ENCODE data around the gene PTCHD1. TPM values are rescaled to one million over a fixed set of nuclear protein-coding genes. Genes with fewer than 3 reads are reported as not detected.

Gene PTCHD1
- total RNA-seq, 1 experiment from 2014 or later = 4.2 TPM

DNA sequence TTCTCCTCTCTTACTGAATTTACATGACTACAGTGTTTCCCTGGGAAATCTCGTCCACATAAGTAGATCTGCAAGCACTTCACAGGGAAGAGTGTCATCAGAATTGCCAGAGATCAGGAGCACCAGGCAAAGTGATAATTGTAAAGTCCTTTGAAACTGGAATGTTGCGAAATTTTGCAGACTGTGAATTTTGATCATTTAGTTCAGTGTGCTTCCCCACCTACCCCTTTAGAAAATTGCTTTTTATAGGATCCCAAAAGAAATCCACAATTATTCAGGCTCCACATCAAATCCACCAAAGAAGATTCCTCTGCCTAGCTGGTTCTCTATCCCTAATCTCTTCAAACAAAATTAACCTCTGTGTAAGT, 10.2 kb downstream of the PTCHD1 start:
- no peaks in the 10 kb centered on the region; the same call in 1 of the 2 replicates for H3K27me3 Mint-ChIP-seq (ENCODE audit: low read depth)
- H3K4me1 Mint-ChIP-seq = peaks cover 32% of the 10 kb centered on the region
- no peak overlapping the region for H3K4me3 Mint-ChIP-seq
- no peaks in the 10 kb centered on the region for H3K9me3 Mint-ChIP-seq
- H3K36me3 Mint-ChIP-seq = peaks cover 17% of the 10 kb centered on the region; the same call in 1 of the 2 replicates
- no peak for TF ChIP-seq FOXP4 (CRISPR knock-in tag; IDR thresholded peaks at IDR 0.05)
- no peak for TF ChIP-seq CBFB (CRISPR knock-in tag; IDR thresholded peaks at IDR 0.05; ENCODE audit: low read depth)
- TF ChIP-seq, protein P1, sequence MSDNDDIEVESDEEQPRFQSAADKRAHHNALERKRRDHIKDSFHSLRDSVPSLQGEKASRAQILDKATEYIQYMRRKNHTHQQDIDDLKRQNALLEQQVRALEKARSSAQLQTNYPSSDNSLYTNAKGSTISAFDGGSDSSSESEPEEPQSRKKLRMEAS (CRISPR knock-in tag; IDR thresholded peaks at IDR 0.05) = no peak
- no peak for TF ChIP-seq ZNF396 (CRISPR knock-in tag; IDR thresholded peaks at IDR 0.05; ENCODE audit: borderline replicate concordance)
- no peak for TF ChIP-seq SMAD4 (CRISPR knock-in tag; IDR thresholded peaks at IDR 0.05)
- TF ChIP-seq TCF7 (CRISPR knock-in tag; IDR thresholded peaks at IDR 0.05; ENCODE audit: low read depth) = no peak
- TF ChIP-seq, protein P2, sequence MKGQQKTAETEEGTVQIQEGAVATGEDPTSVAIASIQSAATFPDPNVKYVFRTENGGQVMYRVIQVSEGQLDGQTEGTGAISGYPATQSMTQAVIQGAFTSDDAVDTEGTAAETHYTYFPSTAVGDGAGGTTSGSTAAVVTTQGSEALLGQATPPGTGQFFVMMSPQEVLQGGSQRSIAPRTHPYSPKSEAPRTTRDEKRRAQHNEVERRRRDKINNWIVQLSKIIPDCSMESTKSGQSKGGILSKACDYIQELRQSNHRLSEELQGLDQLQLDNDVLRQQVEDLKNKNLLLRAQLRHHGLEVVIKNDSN (CRISPR knock-in tag; IDR thresholded peaks at IDR 0.05) = no peak
- TF ChIP-seq, protein P3, sequence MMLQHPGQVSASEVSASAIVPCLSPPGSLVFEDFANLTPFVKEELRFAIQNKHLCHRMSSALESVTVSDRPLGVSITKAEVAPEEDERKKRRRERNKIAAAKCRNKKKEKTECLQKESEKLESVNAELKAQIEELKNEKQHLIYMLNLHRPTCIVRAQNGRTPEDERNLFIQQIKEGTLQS (CRISPR knock-in tag; conservative IDR thresholded peaks at IDR 0.05) = no peak
- no peak for TF ChIP-seq NFYB (CRISPR knock-in tag; conservative IDR thresholded peaks at IDR 0.05; ENCODE audit: low read depth)
- no peak for TF ChIP-seq AFF4 (CRISPR knock-in tag; IDR thresholded peaks at IDR 0.05; ENCODE audit: borderline replicate concordance)
- TF ChIP-seq, protein P4, sequence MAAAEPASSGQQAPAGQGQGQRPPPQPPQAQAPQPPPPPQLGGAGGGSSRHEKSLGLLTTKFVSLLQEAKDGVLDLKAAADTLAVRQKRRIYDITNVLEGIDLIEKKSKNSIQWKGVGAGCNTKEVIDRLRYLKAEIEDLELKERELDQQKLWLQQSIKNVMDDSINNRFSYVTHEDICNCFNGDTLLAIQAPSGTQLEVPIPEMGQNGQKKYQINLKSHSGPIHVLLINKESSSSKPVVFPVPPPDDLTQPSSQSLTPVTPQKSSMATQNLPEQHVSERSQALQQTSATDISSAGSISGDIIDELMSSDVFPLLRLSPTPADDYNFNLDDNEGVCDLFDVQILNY (CRISPR knock-in tag; IDR thresholded peaks at IDR 0.05) = no peak
- TF ChIP-seq ZNF121 (CRISPR knock-in tag; IDR thresholded peaks at IDR 0.05) = no peak
- no peak for TF ChIP-seq TEAD4 (CRISPR knock-in tag; IDR thresholded peaks at IDR 0.05)
- no peak for TF ChIP-seq MYBL2 (CRISPR knock-in tag; IDR thresholded peaks at IDR 0.05)
- TF ChIP-seq ZNF512 (CRISPR knock-in tag; IDR thresholded peaks at IDR 0.05; ENCODE audit: borderline replicate concordance) = no peak
- DNase-seq (ENCODE audit: low spot score) = no peak
- H3K27ac Mint-ChIP-seq = no peak overlapping the region; the same call in 1 of the 2 replicates
- ATAC-seq = no peak
- POLR2A ChIA-PET = no interaction called here
- CTCF ChIA-PET = no interaction called here

GRCh38 chrX:23356189-23356588, 21.5 kb downstream of the PTCHD1 start:
- Mint-ChIP-seq H3K27me3 (ENCODE audit: low read depth) (no peaks in the 10 kb centered on the region), H3K4me3 (no peak overlapping the region), H3K36me3 (peaks cover 3% of the 10 kb centered on the region; the same call in 1 of the 2 replicates), H3K9me3 (no peaks in the 10 kb centered on the region), H3K27ac (no peak overlapping the region), H3K4me1 (no peaks in the 10 kb centered on the region)
- ATAC-seq = no peak
- POLR2A ChIA-PET = interaction anchor here (0.6 kb wide), 1 partner anchor 26 kb away, joined by 4 read pairs; no protein-coding TSS in a partner anchor
- DNase-seq (ENCODE audit: low spot score) = no peak
- CTCF ChIA-PET = no interaction called here
- TF ChIP-seq SOX15 (CRISPR knock-in tag; IDR thresholded peaks at IDR 0.05) (no peak), ATF1 (CRISPR knock-in tag; IDR thresholded peaks at IDR 0.05) (no peak), ZNF425 (CRISPR knock-in tag; conservative IDR thresholded peaks at IDR 0.05) (no peak), AFF4 (CRISPR knock-in tag; IDR thresholded peaks at IDR 0.05; ENCODE audit: borderline replicate concordance) (no peak), ZNF396 (CRISPR knock-in tag; IDR thresholded peaks at IDR 0.05; ENCODE audit: borderline replicate concordance) (no peak)
- TF ChIP-seq, protein P3 (CRISPR knock-in tag; conservative IDR thresholded peaks at IDR 0.05) = no peak
